ENCODE measurements around the gene DRD4.
"Not testable (repeated sequence)": the region's sequence is repeated elsewhere in the genome, so short reads cannot be mapped to it uniquely, and the experiment has no call there.

The DRD4 gene

GRCh38 chr11:688681-689080 lies 51.6 kb downstream of the DRD4 start:
- no peak for DNase-seq (ENCODE audit: low read depth in 2 of 2)
- no peak for TF ChIP-seq CTCF (IDR thresholded peaks at IDR 0.05; ENCODE audit: low read depth, low read length)
- no peak overlapping the region for H3K4me3 ChIP-seq (replicated peaks in 1 of 2; ENCODE audit: low read depth in 2 of 2, low read length in 2 of 2)

- H3K4me3 ChIP-seq (replicated peaks in 1 of 2; ENCODE audit: low read depth in 2 of 2, low read length in 2 of 2) = no peak overlapping the region
- TF ChIP-seq CTCF (IDR thresholded peaks at IDR 0.05; ENCODE audit: low read depth, low read length) = no peak
- no peak for DNase-seq (ENCODE audit: low read depth in 2 of 2)
Measured at GRCh38 chr11:689625-690024, 52.6 kb downstream of the DRD4 start.

GRCh38 chr11:690244-690643 lies 53.2 kb downstream of the DRD4 start:
- H3K4me3 ChIP-seq (replicated peaks in 1 of 2; ENCODE audit: low read depth in 2 of 2, low read length in 2 of 2); DNase-seq (ENCODE audit: low read depth in 2 of 2): not testable (repeated sequence)
